Neural cell (in vitro differentiated cells): Measurements from ENCODE around the gene SRRM1.

Source experiments
- EP300 ChIP-seq: fragments of 450-650 bp; conservative IDR thresholded peaks from 2 replicates; pipeline ENCODE4 v1.6.1; 2014; ENCODE audit warnings: antibody characterized with exemption, mild to moderate bottlenecking, moderate library complexity; ENCODE audit not compliant: poor library complexity, severe bottlenecking
- POLR2AphosphoS5 ChIP-seq: IDR thresholded peaks from 2 replicates; pipeline ENCODE4 v1.6.1; 2012
- SMC3 ChIP-seq: fragments of 450-650 bp; conservative IDR thresholded peaks from 2 replicates; pipeline ENCODE4 v1.6.1; 2014; ENCODE audit warnings: antibody characterized with exemption, mild to moderate bottlenecking, moderate library complexity; ENCODE audit not compliant: poor library complexity
- TF ChIP-seq, protein P1 (sequence below): fragments of 450-650 bp; IDR thresholded peaks from 2 replicates; pipeline ENCODE4 v1.5.1; 2014; ENCODE audit warnings: antibody characterized with exemption, mild to moderate bottlenecking, moderate library complexity; ENCODE audit not compliant: poor library complexity, severe bottlenecking
- TF ChIP-seq, protein P2 (sequence below): IDR thresholded peaks from 2 replicates; pipeline ENCODE4 v1.6.1; 2012; ENCODE audit warnings: borderline replicate concordance

DNA sequence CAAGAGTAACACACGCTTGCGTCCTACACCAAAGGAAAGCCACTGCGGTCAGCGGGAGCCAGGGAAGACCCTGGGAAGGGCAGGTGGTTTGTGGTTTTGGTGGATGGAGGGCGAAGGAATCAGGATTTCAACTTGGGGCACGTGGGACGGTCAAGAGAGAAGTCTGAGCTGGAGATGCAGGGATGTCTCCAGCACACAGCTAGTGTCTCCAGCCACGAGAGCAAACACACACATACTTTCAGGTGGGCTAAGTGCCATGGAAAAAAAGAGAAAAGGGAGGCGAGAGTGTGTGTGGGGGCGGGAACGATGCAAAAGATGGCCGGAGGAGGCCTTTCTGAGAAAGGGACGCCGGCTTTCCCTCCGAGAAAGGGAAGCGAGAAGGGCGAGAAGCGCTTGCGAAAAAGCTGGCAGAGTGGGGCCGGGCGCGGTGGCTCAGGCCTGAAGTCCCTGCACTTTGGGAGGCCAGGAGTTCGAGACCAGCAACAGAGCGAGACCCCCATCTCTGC is 1.4 kb upstream of the SRRM1 start:
- TF ChIP-seq, protein P1, sequence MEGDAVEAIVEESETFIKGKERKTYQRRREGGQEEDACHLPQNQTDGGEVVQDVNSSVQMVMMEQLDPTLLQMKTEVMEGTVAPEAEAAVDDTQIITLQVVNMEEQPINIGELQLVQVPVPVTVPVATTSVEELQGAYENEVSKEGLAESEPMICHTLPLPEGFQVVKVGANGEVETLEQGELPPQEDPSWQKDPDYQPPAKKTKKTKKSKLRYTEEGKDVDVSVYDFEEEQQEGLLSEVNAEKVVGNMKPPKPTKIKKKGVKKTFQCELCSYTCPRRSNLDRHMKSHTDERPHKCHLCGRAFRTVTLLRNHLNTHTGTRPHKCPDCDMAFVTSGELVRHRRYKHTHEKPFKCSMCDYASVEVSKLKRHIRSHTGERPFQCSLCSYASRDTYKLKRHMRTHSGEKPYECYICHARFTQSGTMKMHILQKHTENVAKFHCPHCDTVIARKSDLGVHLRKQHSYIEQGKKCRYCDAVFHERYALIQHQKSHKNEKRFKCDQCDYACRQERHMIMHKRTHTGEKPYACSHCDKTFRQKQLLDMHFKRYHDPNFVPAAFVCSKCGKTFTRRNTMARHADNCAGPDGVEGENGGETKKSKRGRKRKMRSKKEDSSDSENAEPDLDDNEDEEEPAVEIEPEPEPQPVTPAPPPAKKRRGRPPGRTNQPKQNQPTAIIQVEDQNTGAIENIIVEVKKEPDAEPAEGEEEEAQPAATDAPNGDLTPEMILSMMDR = no peak
- TF ChIP-seq POLR2AphosphoS5 (no peak), EP300 (no peak), SMC3 (no peak)
- TF ChIP-seq, protein P2, sequence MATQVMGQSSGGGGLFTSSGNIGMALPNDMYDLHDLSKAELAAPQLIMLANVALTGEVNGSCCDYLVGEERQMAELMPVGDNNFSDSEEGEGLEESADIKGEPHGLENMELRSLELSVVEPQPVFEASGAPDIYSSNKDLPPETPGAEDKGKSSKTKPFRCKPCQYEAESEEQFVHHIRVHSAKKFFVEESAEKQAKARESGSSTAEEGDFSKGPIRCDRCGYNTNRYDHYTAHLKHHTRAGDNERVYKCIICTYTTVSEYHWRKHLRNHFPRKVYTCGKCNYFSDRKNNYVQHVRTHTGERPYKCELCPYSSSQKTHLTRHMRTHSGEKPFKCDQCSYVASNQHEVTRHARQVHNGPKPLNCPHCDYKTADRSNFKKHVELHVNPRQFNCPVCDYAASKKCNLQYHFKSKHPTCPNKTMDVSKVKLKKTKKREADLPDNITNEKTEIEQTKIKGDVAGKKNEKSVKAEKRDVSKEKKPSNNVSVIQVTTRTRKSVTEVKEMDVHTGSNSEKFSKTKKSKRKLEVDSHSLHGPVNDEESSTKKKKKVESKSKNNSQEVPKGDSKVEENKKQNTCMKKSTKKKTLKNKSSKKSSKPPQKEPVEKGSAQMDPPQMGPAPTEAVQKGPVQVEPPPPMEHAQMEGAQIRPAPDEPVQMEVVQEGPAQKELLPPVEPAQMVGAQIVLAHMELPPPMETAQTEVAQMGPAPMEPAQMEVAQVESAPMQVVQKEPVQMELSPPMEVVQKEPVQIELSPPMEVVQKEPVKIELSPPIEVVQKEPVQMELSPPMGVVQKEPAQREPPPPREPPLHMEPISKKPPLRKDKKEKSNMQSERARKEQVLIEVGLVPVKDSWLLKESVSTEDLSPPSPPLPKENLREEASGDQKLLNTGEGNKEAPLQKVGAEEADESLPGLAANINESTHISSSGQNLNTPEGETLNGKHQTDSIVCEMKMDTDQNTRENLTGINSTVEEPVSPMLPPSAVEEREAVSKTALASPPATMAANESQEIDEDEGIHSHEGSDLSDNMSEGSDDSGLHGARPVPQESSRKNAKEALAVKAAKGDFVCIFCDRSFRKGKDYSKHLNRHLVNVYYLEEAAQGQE = no peak
